Suppressor macrophage treated with lipopolysaccharide for 1 hour (primary cell): Measurements from ENCODE around the gene APBA3.

Source experiments
- DNase-seq, 3 donors: peaks; one replicate each; pipeline ENCODE4 v3.0.0-alpha.2; 2020 to 2022

APBA3 gene, protein sequence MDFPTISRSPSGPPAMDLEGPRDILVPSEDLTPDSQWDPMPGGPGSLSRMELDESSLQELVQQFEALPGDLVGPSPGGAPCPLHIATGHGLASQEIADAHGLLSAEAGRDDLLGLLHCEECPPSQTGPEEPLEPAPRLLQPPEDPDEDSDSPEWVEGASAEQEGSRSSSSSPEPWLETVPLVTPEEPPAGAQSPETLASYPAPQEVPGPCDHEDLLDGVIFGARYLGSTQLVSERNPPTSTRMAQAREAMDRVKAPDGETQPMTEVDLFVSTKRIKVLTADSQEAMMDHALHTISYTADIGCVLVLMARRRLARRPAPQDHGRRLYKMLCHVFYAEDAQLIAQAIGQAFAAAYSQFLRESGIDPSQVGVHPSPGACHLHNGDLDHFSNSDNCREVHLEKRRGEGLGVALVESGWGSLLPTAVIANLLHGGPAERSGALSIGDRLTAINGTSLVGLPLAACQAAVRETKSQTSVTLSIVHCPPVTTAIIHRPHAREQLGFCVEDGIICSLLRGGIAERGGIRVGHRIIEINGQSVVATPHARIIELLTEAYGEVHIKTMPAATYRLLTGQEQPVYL

DNA sequence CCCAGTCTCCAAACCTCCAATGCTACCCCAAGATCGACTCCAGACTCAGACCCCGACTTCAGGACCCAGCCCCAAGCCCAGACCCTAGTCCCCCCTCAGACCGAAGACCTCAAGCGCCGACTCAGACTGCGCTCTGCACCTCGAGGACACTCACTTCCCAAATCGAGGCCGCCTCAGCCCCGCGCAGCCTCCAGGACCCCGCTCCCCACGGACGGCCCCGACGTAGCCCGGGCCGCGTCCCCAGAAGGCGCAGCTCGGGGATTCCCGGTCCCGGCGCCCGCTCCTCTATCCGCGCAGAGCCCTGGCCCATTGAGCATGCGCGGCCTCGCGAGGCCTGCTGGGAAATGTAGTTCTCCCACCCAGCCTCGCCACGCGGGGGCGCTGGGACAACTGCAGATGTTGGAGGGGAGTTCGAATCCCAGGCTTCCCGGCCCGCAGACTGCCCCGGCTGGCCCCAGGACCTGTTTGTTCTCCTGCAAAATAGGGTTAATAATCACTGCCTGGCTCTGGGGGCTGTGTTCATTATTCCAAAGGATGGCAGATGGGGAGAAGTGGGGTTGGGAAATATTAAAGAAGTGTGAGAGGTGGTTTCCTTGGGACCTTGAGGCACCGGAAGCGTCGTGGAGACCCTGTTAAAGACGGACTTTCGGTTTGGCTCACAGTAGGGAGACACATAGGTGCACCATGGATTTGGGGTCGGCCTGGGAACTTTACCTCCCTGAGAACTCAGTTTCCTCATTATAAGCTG is at the start of gene APBA3:
Gene APBA3 (minus strand): TSS at position 311 of the 748 bp plus-strand sequence. CDS start 1,428 bp downstream, outside the sequence.
- peak; percentile 96 to 98 (median 98) for DNase-seq

DNA sequence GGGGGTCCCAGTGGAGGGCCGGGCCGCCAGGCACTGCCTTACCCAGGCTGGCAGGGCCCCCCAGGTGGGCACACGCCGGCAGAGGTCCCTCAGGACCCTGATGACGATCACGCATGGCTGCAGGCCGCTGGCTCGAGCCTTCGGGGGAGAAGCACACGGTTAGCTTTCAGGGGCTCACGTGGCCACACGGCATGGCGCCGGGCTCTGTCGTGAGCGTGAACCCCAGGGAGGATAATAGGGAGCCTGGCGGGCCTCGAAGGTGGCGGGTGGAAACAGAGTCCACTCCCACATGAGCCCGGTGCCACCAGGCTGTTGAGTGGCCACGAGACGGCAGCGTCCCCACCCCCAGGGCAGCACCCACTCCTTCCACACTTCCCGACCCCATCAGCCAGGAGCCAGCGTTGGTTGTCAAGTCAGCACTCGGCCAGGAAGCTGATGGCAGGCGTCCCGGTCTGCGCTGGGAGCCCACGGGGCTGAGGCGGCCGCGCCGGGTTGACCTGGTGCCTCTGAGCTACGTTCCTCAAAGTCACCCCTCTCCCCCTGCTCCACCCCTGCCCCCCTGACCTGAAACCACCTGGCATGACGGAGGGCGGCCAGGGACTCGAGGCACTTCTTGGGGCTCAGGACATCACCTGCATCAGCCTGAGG is 49.3 kb upstream of the APBA3 start:
- DNase-seq = peak in 2 of 3 donors; percentile 22 to 34

DNA sequence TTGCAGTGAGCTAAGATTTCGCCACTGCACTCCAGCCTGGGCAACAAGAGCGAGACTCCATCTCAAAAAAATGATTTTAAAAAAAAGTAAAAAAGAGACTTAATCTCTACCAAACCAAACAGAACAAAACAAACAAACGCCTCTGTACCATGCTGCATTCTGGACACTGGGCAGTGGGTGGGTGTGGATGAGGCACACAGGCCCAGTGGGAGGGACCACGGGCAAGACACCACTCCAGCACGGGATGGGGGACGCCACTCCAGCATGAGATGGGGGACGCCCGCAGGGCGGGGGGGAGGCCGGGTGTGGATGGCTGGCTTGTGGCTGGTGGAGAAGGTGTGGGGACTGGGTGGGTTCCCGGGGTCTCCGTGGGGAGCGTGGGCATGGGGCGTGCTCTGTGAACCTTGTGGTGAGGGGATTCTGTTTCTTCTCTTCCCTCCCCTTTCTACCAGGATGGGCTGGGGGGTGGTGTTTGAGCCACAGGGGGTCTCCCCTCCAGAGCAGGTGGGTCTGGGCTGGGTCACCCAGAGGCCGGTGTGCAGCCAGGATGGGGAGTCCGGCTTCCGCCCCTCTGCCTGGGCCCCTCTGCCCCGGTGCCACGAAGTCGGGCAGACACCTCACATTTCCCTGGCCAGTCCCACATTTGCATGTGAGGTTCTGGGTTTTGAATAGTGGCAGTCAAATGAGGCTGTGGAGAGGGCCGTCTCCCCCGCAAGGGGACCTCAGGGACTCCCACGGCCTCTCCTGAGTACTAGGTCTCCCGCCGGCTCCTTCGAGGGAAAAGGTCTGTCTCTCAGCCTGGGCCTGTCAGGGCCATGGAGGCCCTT is 48.6 kb upstream of the APBA3 start:
- peak in 1 of 3 donors; percentile 24 for DNase-seq

DNA sequence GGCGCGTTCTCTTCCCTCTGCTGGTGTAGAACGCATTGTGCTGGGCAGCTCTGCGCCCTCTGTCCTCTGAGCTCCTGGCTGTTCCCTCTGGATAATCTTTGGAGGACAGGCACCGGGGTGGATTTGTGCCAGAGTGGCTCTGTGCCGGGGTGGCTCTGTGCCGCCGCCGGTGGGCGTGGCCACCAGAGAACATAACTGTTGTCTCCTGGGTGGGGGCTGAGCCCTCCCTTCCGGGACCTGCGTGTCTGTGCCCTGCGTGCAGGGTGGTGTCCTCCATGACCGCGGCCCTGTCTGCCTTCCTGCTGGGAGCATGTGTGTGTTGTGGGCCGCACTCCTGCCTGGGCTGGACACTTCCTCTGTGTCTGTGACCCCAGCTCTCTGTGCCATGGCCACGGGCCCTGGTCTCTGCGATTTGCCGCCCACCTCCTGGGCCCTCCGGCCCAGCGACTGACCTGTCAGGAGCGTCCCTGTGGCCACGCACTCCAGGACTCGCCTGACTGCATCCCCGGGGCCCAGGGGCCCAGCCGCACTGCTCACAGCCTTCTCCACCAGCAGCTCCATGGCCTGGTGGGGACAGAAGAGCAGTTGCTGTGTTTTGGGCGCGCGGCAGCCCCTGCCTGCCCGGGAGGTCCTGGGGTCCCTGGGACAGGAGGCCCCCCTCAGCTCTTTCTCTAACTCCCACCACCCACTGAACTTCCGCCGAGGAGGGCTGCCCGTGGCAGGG is 47.1 kb upstream of the APBA3 start:
- DNase-seq = no peak

DNA sequence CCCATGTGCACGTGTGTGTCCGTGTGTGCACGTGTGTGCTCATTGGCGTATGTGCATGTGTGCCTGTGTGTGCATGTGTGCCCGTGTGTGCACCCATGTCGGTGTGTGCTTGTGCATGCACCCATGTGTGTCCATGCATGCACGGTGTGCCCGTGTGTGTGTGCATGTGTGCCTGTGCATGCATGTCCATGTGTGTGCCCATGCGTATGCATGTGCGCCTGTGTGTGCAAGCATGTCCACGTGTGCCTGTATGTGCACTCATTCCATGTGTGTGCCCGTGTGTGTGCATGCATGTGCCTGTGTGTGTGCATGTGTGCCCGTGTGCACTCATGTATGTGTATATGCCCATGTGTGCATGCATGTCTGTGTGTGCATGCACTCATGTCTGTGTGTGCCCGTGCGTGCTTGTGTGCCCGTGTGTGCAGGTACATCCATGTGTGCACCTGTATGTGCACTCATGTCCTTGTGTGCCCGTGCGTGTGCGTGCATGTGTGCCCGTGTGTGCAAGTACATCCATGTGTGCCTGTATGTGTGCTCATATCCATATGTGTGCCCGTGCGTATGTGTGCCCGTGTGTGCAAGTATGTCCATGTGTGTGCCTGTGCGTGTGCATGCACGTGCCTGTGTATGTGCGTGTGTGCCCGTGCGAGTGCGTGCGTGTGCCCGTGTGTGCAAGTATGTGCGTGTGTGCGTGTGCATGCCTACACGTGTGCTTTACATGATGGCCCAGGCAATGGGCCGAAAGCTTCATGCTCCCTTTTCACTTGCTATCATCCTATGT is 46.3 kb upstream of the APBA3 start:
- DNase-seq = no peak

DNA sequence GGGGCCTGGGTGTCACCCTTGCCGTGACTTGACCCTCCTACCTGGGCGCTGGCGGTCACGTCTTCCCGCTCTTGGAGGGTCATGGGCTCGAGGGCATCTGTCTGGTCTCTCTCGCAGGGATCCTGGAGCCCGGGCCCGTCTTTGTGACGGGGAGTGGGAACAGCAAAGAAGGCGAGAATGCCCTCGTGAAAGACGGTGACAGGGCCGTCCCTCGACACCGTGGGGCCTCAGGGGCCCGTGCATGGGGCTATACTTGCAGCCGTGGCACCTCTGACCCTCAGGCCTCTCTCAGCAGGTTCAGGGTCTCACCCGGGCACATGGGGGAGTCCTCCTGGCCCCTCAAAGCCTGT is 45.6 kb upstream of the APBA3 start:
- DNase-seq = no peak

DNA sequence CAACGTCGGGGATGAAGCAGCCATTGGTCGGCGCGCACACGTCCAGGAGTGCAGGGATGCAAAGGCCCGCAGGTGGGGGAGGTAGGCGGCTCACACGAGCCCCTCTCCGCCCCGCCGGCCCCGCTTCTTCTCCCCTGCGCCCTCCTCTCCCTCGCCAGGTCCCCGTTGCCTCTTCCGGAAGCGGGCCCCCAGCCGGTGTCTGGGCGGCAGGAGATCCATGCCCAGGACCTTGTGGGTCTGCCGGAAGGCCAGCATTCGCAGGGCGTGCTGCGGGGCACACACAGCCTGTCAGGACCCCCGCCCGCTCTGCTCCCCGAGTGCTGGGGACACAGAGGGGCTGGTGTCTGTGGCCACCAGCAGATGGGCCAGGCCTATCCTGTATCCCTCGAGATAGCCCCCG is 44.4 kb upstream of the APBA3 start:
- no peak for DNase-seq

DNA sequence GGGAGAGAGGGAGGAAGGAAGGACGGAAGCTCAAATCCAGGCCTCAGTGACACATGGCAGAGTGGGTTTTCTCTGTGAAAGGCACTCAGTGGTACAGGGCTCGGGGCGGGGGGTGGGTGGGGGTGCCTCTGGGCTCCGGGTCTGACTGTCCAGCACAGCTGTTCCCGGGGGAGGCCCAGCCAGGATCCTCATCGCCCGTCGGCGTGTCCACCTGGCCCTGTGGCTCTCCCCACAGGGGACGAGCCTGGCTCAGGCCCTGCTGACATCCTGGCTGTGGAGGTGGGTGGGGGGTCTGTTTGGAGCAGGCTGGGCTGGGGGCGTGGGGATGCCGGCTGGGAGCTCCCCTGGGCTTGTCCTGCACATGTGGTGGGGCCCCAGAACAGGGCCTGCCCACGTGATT is 42.9 kb upstream of the APBA3 start:
- no peak for DNase-seq

DNA sequence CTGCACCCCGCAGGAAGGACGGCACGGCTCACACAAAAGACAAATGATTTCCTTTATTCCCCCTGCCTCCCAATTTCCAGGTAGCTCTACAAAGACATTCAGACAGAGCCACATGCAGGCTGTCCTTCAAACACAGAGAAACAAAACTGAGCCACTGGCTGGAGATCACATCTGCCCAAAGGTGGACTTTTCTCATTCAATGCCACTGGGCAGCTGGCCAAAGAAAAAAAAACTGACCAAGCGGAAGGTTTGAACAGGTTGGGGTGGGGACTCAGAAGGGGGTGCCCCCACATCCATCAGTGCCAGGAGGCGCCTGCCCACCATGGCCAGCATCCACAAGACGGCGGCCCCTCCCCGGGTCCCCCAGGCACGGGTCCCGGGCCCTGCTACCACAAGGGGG is 42.5 kb upstream of the APBA3 start:
- no peak for DNase-seq

DNA sequence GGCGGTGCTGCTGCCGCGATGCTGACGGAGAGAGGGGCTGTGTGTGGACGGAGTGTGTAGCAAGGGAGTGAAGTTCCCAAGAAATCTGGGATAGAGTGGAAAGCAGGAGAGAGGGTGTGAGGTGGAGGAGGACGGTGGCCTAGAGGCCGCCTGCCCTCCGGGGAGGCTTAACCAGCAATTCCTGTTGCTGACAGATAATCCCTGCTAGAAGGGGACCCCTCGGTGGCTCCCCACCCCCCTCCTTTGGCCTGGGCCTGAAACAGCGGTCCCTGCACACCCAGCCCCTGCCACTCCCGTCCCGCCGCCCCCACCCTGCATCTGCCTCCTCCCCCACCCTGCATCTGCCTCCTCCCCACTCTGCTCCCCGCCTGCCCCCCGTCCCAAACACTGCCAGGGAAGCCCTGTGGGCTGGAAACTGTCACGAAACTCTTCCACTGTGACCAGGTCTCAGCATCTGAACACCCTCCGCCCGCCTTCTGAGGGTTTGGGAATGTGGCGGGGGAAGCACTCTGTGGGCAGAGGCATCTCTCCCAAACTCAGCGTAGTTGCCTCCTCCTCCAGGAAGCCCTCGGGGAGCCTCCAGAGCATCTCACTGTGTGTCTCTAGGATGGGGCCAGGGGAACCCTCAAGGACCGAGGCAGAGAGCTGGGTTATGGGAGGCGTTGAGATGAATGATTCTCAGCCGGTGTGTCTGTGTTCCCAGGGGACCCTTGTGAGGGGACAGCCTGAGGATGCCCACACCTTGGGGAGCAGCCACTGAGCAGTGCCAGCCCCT is 41.8 kb upstream of the APBA3 start:
- no peak for DNase-seq

DNA sequence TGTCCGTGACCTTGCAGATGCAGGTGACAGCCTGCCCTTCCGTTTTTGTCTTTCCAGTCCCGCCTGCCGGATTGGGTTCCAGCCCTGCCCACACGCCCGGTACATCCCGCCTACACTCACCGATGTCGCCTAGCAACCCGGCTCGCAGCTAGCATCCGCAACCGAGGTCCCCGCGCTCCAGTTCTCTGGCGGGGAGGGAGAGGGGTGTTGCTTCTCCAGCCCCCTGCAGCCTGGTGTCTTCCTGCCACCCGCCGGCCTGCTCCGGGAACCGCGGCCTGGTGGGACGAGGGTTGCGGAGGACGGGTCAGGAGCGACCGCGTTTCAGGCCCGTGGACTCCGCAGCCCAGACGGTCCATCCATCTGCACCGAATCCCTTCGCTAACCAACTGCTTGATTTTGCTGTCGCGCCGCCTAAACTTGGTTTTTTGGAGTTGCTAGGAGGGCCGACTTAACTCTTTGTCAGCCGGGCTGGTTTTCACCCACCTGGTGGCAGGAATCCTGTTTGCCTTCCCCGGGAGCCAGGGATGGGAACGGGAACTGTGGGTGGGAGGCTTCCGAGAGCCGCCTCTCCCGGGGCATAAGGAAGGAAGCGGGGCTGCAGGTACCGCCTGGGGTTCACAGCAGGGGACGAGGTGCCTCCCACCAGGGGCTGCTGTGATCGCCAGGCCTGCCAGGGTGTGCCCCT is 40.1 kb upstream of the APBA3 start:
- peak in 1 of 3 donors; percentile 35 for DNase-seq

DNA sequence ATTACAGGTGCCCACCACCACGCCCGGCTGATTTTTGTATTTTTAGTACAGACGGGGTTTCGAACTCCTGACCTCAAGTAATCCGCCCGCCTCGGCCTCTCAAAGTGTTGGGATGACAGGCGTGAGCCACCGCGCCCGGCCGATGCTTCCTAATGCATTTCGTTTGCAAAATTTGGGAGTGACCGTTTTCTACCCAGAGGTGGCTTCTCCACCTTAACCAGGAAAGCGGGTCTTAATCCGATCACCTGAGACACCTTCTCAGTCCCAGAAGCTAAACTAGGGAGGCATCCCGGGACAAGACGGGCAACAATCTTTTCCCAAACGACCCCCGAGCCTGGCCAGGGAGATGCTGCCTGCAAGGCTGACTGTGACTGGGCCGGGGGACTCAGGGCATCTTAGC is 39.5 kb upstream of the APBA3 start:
- DNase-seq = no peak

DNA sequence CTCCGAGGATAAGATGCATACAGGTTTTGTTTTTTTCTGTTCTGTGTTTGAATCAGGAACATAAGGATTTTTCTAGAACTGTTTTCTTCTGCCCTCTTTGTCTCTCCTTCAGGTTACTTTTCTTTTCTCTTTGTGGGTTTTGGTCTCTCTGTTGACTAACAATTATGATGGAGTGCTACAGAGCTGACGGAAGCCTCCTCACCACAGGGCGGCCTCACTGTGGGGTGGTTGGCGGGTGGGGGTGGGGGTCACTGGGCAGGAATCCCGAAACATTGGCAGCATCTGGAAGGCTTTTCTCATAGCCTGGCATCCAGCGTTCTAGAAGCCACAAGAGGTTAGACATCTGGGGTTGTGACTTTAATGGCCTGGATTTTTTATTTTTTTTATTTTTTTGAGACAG is 36.6 kb upstream of the APBA3 start:
- DNase-seq = peak in 2 of 3 donors; percentile 38 to 42

DNA sequence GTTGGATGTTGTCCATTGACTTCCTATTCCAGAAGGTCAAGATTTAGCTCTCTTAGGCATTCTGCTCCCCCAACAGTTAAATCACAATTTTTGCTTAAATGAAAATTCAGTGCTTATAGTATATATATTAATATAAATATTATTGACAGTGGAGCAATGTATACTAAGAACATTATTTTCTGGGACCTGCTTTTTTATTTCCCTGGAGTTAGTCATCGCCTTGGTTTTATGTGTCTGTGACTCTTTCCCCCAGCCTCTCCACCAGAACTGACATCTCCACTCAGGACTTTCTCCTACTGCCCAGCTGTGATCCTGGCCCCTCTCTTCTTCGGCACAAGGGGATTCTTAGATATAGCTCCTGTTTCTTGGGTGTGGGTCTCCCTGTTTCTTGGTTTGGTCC is 34.9 kb upstream of the APBA3 start:
- no peak for DNase-seq

DNA sequence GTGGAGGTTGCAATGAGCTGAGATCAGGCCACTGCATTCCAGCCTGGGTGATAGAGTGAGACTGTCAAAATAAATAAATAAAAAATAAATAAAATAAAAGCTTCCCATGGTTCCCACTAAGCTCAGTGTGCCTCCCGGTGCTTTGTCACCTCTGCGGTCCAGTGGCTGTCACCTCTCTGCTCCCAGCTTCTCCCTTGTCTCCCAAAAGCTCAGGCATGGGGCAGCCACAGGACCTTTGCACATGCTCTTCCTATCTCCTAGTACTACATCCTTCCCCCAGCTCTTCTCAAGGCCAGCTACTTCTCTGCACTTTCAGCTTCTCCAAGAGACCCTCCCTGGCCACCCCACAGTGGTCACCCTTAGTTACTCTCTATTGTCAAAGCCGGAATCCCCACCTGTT is 32.3 kb upstream of the APBA3 start:
- no peak for DNase-seq

DNA sequence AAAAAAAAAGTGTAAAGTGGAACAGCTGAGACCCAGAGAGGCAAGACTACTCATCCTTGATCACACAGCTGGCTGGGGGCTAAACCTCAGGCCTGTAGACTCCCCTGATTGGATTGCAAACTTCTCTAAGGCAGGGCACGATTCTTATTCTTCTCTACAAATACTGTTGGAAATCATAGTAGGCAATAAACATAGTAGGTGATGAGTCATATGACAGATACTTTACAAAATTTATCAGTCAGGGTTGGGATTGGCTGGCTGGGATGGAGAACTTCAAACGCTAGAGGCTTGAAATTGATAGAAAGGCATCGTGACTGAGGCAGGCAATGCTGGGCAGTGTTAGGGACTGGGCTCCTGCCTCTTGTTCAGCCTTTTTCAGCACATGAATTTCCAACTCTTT is 30.6 kb upstream of the APBA3 start:
- DNase-seq = no peak

DNA sequence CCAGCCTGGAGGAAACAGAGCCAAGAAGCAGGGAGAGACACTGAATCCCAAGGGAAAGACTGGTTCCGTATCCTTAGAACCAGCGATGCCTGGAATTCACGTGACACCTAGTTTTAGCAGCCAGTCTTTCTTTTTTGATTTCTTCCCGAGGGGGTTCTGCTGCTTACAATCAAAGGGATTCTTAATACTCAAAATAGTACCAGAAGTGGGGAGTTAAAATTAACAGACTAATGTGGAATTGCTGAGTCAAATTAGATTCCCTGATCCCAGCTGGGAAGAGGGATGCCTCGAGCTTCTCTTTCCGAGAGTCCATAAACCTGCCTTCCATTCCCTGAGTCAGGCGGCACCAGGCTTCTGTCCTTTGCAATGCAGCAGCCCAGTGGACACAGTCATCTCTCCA is 29.4 kb upstream of the APBA3 start:
- no peak for DNase-seq

DNA sequence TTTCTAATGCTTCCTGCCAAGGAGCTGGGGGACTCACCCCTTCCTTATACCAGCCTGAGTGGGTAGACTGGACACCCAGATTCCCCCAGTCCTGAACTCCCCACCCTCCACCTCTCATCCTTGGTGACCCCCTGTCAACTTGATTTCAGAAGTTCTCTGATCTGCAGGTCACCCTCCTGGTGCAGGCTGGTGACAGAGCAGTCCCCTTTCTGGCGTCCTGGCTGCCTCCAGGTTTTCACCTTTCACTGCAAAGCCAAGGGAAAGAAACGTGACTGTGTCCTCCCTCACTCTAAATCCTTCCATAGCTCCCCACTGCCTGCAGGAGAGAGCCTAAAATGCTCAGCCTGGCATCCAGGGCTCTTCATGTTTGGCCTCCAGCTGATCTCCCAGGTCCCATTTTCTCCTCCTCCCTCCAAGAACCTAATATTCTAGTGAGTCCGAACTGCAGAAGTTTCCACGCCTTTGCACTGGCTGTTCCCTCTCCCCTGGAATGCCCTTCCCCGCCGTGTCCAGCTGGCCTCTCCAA is 28.8 kb upstream of the APBA3 start:
- no peak for DNase-seq
